Progenitor cell of endocrine pancreas (in vitro differentiated cells): ENCODE measurements around the gene MAP3K21. TPM values are rescaled to one million over a fixed set of nuclear protein-coding genes. Genes with fewer than 3 reads are reported as not detected.

ENCODE experiments used
- DNase-seq: peaks from one replicate; pipeline ENCODE4 v3.0.0; 2021; ENCODE audit warnings: low spot score; ENCODE audit not compliant: unreplicated experiment
- H3K27ac Mint-ChIP-seq: 2 replicates; pipeline ENCODE4 v1.8.0; 2021; ENCODE audit warnings: mild to moderate bottlenecking, moderate library complexity, mixed read lengths
- H3K27me3 Mint-ChIP-seq: 2 replicates; pipeline ENCODE4 v1.8.0; 2021; ENCODE audit warnings: mixed read lengths
- H3K36me3 Mint-ChIP-seq: 2 replicates; pipeline ENCODE4 v1.8.0; 2022; ENCODE audit warnings: mixed read lengths; ENCODE audit not compliant: insufficient read depth
- H3K4me1 Mint-ChIP-seq: 2 replicates; pipeline ENCODE4 v1.8.0; 2021; ENCODE audit warnings: low read depth, mixed read lengths
- H3K4me3 Mint-ChIP-seq: 2 replicates; pipeline ENCODE4 v1.8.0; 2021; ENCODE audit warnings: low read depth, mild to moderate bottlenecking, moderate library complexity, mixed read lengths
- H3K9me3 Mint-ChIP-seq: 2 replicates; pipeline ENCODE4 v1.8.0; 2021; ENCODE audit warnings: low read depth, mixed read lengths
- total RNA-seq: library from RNA; stranded (reverse); gene quantifications from 2 replicates; pipeline ENCODE4 v1.2.1, GENCODE V29; 2021
- TF ChIP-seq, protein P1 (sequence below): fragments of 200-600 bp; sonication (generic); IDR thresholded peaks from one replicate; pipeline ENCODE4 v1.5.0; 2021; ENCODE audit warnings: antibody characterized with exemption, mild to moderate bottlenecking; ENCODE audit not compliant: unreplicated experiment

The MAP3K21 gene
- total RNA-seq, 1 donor from 2014 or later, result 13.1 TPM

DNA sequence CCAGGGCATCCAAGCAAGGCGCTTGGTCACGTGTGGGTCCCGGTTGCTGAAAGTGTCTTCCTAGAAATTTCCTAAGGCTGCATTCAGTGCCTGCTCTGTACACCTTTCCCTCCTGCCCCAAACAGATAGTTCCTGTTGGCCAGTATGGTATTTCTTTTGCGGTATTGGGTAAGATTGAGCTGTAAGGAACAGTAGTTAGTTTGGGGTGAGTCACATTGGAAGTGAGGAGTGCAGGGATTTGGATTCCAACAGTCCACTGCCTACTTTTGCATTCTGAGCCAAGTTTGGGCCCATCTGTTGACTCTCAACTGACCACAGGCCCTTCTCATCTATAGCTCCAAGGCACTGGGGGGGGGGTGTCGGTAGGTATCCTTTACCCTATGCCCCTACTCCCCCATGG lies 83.4 kb downstream of the MAP3K21 start:
- Mint-ChIP-seq H3K4me3 (no peak overlapping the region), H3K9me3 (peaks cover 12% of the 10 kb centered on the region), H3K36me3 (peaks cover 3% of the 10 kb centered on the region), H3K27me3 (peaks cover 3% of the 10 kb centered on the region), H3K27ac (no peak overlapping the region), H3K4me1 (no peaks in the 10 kb centered on the region)
- DNase-seq, result no peak
- TF ChIP-seq, protein P1, sequence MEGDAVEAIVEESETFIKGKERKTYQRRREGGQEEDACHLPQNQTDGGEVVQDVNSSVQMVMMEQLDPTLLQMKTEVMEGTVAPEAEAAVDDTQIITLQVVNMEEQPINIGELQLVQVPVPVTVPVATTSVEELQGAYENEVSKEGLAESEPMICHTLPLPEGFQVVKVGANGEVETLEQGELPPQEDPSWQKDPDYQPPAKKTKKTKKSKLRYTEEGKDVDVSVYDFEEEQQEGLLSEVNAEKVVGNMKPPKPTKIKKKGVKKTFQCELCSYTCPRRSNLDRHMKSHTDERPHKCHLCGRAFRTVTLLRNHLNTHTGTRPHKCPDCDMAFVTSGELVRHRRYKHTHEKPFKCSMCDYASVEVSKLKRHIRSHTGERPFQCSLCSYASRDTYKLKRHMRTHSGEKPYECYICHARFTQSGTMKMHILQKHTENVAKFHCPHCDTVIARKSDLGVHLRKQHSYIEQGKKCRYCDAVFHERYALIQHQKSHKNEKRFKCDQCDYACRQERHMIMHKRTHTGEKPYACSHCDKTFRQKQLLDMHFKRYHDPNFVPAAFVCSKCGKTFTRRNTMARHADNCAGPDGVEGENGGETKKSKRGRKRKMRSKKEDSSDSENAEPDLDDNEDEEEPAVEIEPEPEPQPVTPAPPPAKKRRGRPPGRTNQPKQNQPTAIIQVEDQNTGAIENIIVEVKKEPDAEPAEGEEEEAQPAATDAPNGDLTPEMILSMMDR, result no peak

DNA sequence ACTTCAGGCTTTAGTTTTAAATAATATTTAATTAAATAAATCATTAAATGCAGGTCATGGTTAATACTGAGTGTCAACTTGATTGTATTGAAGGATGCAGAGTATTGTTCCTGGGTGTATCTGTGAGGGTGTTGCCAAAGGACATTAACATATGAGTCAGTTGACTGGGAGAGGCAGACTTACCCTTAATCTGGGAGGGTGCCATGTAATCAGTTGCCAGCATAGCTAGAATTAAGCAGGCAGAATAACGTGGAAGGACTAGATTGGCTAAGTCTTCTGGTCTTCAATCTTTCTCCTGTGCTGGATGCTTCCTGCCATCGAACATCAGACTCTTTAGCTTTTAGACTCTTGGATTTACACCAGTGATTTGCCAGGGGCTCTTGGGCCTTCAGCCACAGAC lies 85.3 kb downstream of the MAP3K21 start:
- H3K4me3 Mint-ChIP-seq, result no peak overlapping the region
- peaks cover 1% of the 10 kb centered on the region for H3K36me3 Mint-ChIP-seq
- TF ChIP-seq, protein P1, result no peak
- H3K27me3 Mint-ChIP-seq, result peaks cover 3% of the 10 kb centered on the region
- no peak overlapping the region for H3K27ac Mint-ChIP-seq
- peaks cover 10% of the 10 kb centered on the region for H3K9me3 Mint-ChIP-seq
- no peak for DNase-seq
- H3K4me1 Mint-ChIP-seq, result peaks cover under 1% of the 10 kb centered on the region

DNA sequence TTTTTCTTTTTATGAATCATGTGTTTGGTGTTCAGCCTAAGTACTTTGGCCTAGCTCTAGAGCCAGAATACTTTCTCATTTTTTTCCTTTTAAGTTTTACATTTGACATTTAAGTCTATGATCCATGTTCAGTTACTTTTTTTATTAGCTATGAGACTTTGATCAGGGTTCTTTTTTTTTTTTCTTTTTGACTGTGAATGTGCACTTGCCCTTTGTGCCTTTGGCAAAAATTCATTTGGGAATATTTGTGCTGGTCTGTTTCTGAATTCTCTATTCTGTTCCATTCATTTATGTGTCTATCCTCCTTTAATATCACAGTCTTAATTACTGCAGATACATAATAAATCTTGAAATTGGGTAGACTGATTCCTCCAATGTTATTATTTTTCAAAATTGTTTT lies 93.8 kb downstream of the MAP3K21 start:
- Mint-ChIP-seq H3K27me3 (no peaks in the 10 kb centered on the region), H3K4me1 (peaks cover 5% of the 10 kb centered on the region), H3K9me3 (peaks cover 9% of the 10 kb centered on the region), H3K36me3 (no peaks in the 10 kb centered on the region), H3K4me3 (no peak overlapping the region), H3K27ac (no peak overlapping the region)
- TF ChIP-seq, protein P1, result no peak
- no peak for DNase-seq

DNA sequence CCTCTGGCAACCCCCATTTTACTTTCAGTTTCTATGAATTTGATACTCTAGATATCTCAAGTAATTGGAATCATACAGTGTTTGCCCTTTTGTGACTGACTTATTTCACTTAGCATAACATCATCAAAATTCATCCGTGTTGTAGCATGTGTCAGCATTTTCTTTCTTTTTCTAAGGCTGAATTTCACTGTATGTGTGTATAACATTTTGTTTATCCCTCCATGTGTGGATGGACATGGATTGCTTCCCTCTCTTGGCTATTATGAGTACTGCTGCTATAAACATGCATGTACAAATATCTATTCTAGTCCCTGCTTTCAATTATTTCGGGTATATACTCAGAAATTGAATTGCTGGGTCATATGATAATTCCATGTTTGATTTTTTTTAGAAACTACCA lies 97.3 kb downstream of the MAP3K21 start:
- Mint-ChIP-seq H3K4me1 (peaks cover 5% of the 10 kb centered on the region), H3K27me3 (no peaks in the 10 kb centered on the region), H3K27ac (no peak overlapping the region), H3K4me3 (no peak overlapping the region), H3K36me3 (no peaks in the 10 kb centered on the region), H3K9me3 (peaks cover 9% of the 10 kb centered on the region)
- TF ChIP-seq, protein P1, result no peak
- no peak for DNase-seq

DNA sequence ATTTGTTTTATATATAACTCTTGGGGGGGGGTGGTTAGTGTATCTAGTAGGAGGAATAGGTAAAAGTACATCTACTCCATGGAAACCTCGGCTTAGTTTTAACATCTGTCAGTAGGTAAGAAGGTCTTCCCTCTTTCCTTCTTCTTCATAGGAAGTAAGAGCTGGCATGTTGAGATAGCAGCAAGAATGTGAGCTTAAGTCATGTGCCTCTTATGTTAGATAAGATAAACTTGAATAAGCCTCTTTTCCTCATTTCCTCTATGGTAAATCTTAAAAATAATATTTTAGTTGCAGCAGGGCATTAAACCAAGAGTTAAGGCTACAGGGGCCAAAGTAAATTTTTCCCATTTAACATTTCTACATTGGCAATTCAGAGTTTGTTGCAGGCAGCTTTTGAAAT lies 100.4 kb downstream of the MAP3K21 start:
- Mint-ChIP-seq H3K4me3 (no peak overlapping the region), H3K9me3 (peaks cover 6% of the 10 kb centered on the region), H3K36me3 (no peaks in the 10 kb centered on the region), H3K27me3 (no peaks in the 10 kb centered on the region), H3K4me1 (peaks cover 5% of the 10 kb centered on the region), H3K27ac (no peak overlapping the region)
- no peak for DNase-seq
- TF ChIP-seq, protein P1, result no peak
